Left ventricle myocardium inferior (tissue), 1 donor: ENCODE data around the gene GALM. TPM values are rescaled to one million over a fixed set of nuclear protein-coding genes. Genes with fewer than 3 reads are reported as not detected.

Source experiments
- DNase-seq: peaks from one replicate; pipeline ENCODE4 v3.0.0-alpha.2; 2020
- H3K27ac ChIP-seq: fragments of 200-600 bp; replicated peaks from 2 replicates; pipeline ENCODE4 v1.8.0; 2021
- H3K27me3 ChIP-seq: fragments of 200-600 bp; 2 replicates; pipeline ENCODE4 v1.8.0; 2021; ENCODE audit warnings: low read depth
- H3K36me3 ChIP-seq: fragments of 200-600 bp; 2 replicates; pipeline ENCODE4 v1.8.0; 2021
- H3K4me1 ChIP-seq: fragments of 200-600 bp; 2 replicates; pipeline ENCODE4 v1.8.0; 2021
- H3K4me3 ChIP-seq: fragments of 200-600 bp; 2 replicates; pipeline ENCODE4 v1.8.0; 2021; ENCODE audit warnings: mild to moderate bottlenecking, moderate library complexity
- H3K9me3 ChIP-seq: fragments of 200-600 bp; replicated peaks from 2 replicates; pipeline ENCODE4 v1.8.0; 2021
- intact Hi-C: fragments of 100-400 bp; cut with micrococcal nuclease; formaldehyde crosslinking; loops from one replicate; pipeline ENCODE4 v1.11.0; 2022
- long read RNA-seq: library from polyadenylated mRNA; unstranded; transcript quantifications from one replicate; pipeline ENCODE4 v2.0.0, GENCODE V29; 2021
- total RNA-seq: library from RNA; stranded (reverse); fragmentation: NEBNext Ultra II Directional; extraction: Animal tissue kit (Norgen Biotek cat#: 25700); gene quantifications from one replicate; pipeline ENCODE4 v1.2.1, GENCODE V29; 2021
- TF ChIP-seq, protein P1 (sequence below): fragments of 200-600 bp; IDR thresholded peaks from 2 replicates; pipeline ENCODE4 v1.8.0; 2021; ENCODE audit warnings: antibody characterized with exemption, mild to moderate bottlenecking, borderline replicate concordance
- donor health status: DM: no; HTN: yes; CAD: no; lungs with severe emphysema.

GALM gene
- total RNA-seq: 14.4 TPM
- long read RNA-seq, transcript GALM-201 (7 exons, 2,484 nt): major isoform, 28 of 29 reads
- long read RNA-seq, partial matches to known transcripts: 1 of 29 reads
- long read RNA-seq, other reads (novel, unspliced or antisense): 0 of 29 reads

DNA sequence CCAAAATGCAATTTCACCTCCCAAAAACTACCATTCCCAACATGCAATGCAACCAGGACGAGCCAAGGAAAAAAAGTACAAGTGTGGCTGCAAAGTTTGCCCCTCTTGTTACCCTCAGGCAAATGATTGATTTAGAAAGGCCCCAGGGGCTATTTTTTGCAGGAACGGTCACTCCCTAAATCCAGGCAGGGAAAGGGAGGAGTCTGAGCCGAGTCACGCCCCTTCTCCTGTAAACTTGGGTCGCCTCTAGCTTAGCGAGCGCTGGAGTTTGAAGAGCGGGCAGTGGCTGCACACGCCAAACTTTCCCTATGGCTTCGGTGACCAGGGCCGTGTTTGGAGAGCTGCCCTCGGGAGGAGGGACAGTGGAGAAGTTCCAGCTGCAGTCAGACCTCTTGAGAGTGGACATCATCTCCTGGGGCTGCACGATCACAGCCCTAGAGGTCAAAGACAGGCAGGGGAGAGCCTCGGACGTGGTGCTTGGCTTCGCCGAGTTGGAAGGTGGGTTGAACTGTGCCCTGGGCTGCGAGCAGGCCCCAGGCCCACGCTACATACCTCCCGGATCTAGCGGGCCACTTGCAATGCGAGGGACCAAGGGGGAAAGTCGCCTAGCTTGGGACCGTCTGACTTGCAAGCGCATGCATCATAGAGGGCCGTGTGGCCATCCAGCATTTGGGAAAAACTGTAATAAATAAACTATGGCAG, at the start of gene GALM:
GALM (plus strand) TSS at position 261 of the 702 bp plus-strand sequence; CDS start at position 309, 48 bp downstream.
- no peaks in the 10 kb centered on the region for H3K9me3 ChIP-seq
- intact Hi-C loops: loop anchor here (5.0 kb wide), 1 partner anchor 64 kb away; the partner anchor contains the start of gene HNRNPLL
- DNase-seq: peak; percentile 80
- H3K27ac ChIP-seq: peak within 1 kb of the TSS; percentile 85
- H3K4me3 ChIP-seq: peak within 1 kb of the TSS; percentile 74
- peaks cover 28% of the 10 kb centered on the region for H3K4me1 ChIP-seq
- TF ChIP-seq, protein P1, sequence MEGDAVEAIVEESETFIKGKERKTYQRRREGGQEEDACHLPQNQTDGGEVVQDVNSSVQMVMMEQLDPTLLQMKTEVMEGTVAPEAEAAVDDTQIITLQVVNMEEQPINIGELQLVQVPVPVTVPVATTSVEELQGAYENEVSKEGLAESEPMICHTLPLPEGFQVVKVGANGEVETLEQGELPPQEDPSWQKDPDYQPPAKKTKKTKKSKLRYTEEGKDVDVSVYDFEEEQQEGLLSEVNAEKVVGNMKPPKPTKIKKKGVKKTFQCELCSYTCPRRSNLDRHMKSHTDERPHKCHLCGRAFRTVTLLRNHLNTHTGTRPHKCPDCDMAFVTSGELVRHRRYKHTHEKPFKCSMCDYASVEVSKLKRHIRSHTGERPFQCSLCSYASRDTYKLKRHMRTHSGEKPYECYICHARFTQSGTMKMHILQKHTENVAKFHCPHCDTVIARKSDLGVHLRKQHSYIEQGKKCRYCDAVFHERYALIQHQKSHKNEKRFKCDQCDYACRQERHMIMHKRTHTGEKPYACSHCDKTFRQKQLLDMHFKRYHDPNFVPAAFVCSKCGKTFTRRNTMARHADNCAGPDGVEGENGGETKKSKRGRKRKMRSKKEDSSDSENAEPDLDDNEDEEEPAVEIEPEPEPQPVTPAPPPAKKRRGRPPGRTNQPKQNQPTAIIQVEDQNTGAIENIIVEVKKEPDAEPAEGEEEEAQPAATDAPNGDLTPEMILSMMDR: no peak
- no peaks in the 10 kb centered on the region for H3K36me3 ChIP-seq
- no peaks in the 10 kb centered on the region for H3K27me3 ChIP-seq

DNA sequence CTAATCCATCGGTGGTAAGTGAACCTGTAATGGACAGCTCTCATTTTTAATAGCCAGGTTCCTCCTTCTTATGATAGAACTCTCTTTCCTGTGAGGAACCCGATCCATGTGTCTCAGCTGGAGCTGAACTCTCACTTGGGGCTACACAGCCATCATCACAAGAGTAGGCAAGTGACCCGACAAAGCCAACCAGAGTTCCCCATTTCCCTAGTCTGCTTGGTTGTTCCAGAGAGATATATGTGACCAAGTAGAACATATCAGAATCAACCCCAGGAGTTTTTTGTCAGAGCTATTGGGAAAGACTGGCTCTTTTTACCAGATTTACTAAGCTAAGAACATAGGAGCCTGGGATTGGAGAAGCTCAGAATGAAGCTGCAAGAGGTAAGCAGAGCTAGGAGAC, 48.6 kb upstream of the GALM start:
- no peaks in the 10 kb centered on the region for H3K36me3 ChIP-seq
- TF ChIP-seq, protein P1: no peak
- intact Hi-C loops: no loop called here
- H3K4me1 ChIP-seq: peaks cover 15% of the 10 kb centered on the region
- no peaks in the 10 kb centered on the region for H3K27me3 ChIP-seq
- H3K9me3 ChIP-seq: peaks cover 3% of the 10 kb centered on the region
- H3K27ac ChIP-seq: no peak overlapping the region
- no peak for DNase-seq
- H3K4me3 ChIP-seq: no peak overlapping the region

DNA sequence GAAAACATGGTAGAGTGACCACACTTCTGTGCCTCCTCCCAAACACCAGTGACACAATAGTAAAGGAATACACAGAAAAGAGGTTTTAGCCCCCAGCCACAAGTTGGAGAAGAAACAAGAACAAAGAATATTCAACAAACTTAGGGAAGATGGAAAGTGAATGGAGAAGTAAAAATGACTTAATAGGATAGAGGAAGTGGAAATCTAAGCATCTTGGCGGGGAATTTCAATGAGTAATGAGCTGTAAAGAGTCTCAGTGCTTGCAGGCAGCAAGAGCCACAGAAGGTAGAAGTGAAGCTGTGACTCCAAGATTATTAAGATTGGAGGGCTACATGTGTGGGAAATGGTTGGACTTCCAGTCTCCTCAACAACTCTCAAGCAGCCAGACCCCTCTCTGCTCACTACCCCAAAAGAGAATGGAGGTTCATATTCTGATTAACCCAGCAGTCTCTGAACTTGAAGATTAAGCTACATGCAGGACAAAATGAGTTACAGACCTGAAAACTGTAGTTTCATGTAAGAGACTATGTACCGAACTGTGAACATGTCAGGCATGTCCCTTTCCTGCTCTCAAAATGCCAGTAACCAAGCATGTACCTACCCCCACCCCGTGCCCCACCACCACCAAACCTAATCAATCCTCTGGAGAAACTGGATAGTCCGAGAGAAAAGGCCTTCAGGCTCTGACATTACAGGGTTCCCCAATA, 46.3 kb upstream of the GALM start:
- Histone ChIP-seq H3K4me3 (no peak overlapping the region), H3K36me3 (no peaks in the 10 kb centered on the region), H3K27me3 (no peaks in the 10 kb centered on the region), H3K4me1 (peaks cover 15% of the 10 kb centered on the region), H3K9me3 (peaks cover 3% of the 10 kb centered on the region), H3K27ac (peak overlapping the region; percentile 16)
- intact Hi-C loops: no loop called here
- TF ChIP-seq, protein P1: no peak
- DNase-seq: no peak

DNA sequence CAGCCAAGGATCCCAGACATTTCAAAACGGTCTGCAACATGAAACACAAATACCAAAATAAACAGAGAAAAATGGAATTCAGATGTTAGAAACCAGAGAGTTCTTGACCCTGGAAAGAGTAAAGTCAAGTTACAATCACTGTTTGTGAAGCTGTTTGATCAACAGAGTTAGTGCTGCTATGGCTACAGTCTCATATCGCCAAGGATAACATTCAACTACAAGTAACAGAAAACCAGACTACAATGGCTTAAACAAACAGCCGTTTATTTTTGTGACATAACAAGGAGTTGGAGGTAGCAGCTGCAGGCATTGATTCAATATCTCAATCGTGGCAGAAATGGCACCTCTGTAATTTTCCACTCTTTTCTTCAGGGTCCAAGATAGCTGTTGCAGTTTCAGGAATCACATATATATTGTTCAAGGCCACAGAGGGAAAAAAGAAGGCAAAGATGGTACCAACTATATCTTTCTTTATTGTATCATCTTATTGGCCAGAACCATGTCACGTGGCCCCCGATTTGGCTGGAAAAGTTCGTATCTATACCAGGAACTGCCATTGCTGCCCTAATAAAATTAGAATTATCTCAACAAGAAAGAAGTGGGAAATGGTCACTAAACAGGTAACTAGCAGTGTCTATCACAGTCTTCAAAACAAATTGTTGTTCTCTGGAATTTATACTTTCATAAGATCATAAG, 45.5 kb upstream of the GALM start:
- Histone ChIP-seq H3K9me3 (peaks cover 3% of the 10 kb centered on the region), H3K4me3 (no peak overlapping the region), H3K27me3 (no peaks in the 10 kb centered on the region), H3K4me1 (peaks cover 15% of the 10 kb centered on the region), H3K27ac (peak overlapping the region; percentile 16), H3K36me3 (no peaks in the 10 kb centered on the region)
- TF ChIP-seq, protein P1: no peak
- intact Hi-C loops: no loop called here
- DNase-seq: no peak

- Histone ChIP-seq H3K4me3 (no peak overlapping the region), H3K36me3 (no peaks in the 10 kb centered on the region), H3K4me1 (peaks cover 15% of the 10 kb centered on the region), H3K27ac (no peak overlapping the region), H3K27me3 (no peaks in the 10 kb centered on the region), H3K9me3 (peaks cover 3% of the 10 kb centered on the region)
- intact Hi-C loops: no loop called here
- TF ChIP-seq, protein P1: no peak
- DNase-seq: no peak
These were observed 44.9 kb upstream of the GALM start for GRCh38 chr2:38621018-38621417.
